HG02885 (cell line): ENCODE data around the gene RUNDC3A.

Source experiments
- ATAC-seq: cut with Tn5 transposase; IDR thresholded peaks from one replicate; pipeline ENCODE4 v1.9.1; 2021; ENCODE audit warnings: mild to moderate bottlenecking; ENCODE audit not compliant: unreplicated experiment, poor library complexity

The RUNDC3A gene

DNA sequence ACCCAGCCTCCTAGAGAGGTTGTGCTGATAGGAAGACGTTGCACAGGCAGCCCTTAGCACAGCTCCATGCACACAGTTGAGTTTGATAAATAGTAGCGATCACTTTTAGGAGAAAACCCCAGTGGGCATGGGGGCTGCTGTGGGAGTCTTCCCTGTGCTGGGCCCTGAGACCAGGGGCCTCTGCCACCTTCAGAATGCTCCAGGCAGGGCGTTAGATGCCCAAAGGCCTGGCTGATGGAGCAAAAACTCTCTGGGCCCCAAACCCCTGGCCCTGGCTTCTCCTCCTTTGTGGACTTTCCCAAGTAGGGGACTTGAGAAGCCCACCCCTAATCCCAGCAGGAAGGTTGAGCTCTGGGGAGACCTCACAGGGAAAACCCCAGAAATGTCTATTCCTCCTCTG, 26.1 kb upstream of the RUNDC3A start:
- ATAC-seq: no peak

DNA sequence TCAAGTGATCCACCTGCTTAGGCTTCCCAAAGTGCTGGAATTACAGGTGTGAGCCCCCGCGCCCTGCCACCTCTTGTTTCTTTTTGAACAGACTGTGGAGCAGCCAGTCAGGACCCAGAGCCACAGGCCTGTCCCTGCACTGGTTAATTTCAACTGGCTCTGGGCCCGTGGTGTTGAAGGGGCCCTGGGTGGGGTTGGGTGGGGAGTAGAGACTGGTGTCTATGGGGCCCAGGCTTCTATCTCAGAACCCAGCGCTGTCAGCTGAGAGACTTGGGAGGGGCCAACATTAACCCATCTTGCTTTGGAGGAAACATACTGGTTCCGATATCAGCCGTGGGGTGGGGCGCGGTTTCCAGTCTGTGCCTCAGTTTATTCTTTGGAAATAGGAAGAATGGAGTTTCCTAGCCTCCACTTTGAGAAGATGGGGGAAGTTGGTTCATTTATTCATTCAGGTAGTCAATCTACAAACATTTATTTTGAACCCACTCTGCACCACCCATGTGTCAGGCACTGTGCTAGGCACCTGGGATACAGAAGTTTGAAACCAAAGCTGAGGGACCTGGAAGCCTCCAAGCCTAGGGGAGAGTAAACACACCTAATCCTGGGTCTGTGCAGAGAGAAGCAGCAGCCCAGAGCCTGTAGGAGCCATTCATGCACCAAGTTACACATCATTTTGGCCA, 24.9 kb upstream of the RUNDC3A start:
- no peak for ATAC-seq

DNA sequence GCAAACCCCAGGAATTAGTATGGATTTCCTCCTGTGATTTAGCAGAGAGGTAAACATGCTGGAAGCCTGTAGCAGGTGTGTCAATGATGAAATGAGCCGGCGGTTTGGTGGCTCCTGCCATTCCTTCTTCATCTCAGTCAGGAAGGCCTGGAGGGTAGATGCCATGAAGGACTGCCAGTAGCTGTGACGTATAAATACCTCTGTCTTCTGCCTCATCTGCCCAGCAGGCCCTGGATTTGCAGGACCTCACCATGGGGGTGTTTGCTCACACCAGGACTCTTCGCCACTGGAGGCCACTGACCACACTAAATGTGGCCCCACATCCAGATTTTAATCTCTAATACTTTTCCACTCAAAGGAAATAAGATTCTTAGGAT, 24.4 kb upstream of the RUNDC3A start:
- ATAC-seq: no peak

DNA sequence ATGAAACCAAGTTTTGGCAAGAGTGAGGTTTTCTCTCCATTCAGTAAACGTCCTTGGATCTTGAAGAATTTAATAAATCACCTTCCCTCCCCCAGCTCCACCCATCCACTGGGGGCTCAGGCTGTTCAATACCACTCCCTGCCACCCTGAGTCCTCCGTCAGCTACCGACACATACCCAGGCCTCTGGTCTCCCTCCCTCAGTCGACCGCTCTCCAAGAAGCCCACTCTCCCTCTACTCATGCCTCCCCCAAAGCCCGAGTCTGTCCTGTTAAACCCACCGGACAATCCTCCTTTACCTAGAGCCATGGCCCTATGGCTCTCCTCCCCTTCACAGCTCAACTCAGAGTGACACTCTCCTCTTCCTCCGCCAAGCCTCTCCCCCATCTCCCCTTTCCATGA, 20.8 kb upstream of the RUNDC3A start:
- no peak for ATAC-seq

DNA sequence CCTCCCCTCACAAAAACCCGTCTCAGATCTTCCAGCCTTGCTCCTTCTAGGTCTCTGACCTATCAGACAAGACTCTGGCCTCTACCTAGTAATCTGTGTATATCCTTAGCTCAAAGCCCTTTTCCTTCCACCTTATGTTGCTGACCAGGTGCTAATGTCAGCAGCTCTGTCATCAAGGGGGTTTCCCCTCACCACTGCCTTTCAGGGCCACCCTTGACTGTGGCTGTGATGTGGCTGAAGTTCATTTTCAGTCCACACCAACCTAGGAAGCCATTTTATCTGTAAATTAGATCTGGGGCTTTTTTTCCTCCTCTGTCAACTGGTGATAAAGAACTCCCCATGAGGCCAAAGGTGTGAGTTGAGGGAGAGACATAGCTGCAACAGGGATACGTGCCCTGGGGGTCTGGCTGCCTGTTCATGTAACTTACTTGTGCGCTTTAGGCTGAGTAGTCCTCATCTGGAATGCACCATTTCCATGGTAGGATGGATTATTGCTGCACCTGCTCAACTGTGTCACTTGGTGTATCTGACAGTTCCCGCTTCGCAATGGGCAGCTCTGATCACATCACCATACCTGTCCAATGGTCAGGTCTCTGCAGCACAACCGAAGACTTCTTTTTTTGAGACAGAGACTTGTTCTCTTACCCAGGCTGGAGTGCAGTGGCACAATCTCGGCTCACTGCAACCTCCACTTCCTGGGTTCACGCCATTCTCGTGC, 14.7 kb upstream of the RUNDC3A start:
- no peak for ATAC-seq

DNA sequence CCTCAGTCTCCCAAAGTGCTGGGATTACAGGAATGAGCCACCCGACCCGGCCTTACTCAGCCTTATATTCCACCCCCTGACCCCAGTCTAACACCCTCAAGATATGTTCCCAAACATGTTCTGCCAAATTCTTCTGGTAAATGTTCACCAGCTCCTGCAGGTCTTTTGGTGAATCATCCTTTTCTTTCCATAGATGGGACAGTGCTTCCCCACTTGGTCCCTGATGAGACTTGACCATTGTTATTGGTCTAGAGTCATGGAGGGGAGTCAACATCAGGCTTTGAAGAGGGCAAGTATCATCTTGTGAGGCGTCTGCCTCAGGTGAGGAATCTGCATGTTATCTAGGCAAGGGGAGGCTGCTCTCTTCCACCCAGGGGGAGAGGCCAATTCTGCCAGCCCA, 10.4 kb upstream of the RUNDC3A start:
- ATAC-seq: no peak

DNA sequence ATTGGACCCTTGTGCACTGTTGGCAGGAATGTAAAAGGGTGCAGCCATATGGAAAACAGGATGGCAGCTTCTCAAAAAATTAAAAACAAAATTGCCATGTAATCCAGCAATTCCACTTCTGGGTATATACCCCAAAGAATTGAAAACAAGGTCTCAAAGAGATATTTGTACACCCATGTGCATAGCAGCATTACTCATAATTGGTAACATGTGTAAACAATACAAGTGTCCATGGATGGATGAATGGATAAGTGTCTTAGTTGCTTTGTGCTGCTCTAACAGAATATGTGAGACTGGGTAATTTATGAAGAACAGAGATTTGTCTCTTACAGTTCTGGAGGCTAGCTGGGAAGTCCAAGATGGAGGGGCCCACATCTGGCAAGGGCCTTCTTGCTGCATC, 3.8 kb upstream of the RUNDC3A start:
- ATAC-seq: no peak

DNA sequence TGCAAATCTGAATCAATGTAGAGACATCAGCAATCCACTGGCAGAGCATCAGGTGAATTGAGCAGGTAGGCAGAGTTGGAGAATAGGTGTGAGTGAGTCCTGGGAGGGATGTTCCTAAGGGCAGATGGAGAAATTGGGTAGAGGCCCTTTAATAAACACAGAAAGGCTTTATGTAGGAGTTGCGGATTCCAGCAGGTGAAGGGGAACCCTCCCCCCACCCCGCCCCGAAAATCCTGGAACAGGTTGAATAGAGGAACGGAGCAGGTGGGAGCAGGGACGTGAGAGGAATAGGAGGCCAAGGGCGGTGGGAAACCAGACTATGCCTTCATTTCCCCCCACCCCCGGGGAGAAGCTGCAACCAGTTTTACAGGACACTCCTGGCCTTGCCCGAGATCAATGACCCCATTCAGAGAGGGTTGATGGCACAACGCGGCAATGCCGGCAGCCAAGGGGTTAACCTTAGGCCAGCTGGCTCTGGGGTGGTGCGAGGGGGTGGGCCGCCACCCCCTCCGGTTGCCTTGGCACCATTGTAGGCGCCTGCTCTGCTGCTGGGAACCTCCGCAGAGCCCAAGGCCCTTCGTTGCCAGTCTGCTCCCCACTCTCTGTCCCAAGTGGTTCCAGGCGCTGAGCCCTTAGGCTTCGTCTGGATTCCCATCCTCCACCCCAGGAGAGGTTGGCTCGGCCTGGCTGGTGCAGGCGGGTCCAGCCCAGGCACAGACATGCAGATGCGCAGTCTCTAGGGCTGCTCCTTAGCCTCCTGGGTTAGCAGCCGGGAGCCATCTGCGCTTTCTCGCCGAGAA, 814 bp upstream of the RUNDC3A start:
- ATAC-seq: no peak

DNA sequence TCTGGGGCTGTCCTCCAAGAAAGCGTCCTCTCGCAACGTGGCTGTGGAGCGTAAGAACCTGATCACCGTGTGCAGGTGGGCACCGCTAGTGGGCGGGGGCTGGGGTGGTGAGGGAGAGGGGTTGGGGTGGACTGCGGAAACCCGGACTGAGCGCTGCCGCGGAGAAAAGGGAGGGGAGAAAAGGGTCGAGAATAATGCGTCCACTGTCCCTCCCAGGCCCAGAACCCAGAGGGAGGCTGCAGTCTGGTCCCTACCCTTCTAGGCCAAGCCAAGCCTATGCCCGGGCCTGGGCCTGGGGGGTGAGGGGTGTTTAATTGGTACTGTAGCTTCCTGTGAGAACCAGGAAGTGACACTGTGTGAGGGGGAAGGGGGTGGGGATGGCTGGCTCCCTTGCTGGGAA, 464 bp downstream of the RUNDC3A start:
- no peak for ATAC-seq

DNA sequence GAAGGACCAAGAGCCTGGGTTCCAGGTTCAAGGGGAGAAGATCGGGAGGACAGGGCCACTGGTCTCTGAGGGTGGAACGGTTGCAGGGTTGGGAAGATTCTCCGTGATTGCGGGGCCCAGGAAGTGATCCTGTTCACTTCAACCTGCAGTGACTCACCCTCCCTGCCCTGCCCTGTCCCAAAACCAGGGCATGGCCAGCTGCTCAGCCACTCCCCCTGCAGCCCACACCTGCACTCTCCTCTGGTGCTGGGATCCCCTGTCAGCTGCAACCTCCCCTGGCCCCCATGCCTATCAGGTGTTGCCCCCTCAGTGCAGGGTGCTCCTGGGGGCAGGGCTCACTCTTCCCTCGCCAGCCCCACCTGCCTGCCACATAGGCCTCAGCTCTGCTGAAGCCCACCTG, 1.1 kb downstream of the RUNDC3A start:
- ATAC-seq: no peak

DNA sequence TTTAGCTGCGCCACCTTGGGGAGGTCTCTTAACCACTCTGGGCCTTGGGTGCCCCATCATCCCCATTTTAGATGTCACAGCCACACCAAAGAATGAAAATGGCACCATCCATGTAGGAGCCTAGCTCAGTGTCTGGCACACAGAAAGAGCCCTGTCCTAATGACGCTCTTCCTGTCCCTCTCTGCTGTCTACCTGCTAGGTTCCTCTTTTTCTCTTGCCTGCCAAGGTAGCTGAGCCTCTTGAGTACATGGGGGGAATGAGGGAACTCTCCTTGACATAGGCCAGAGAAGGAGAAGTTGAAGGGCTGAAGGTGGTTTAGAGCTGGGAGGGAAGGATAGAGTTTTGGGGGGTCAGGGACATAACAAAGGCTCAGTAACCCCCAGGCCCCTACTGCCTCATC, 1.8 kb downstream of the RUNDC3A start:
- no peak for ATAC-seq

DNA sequence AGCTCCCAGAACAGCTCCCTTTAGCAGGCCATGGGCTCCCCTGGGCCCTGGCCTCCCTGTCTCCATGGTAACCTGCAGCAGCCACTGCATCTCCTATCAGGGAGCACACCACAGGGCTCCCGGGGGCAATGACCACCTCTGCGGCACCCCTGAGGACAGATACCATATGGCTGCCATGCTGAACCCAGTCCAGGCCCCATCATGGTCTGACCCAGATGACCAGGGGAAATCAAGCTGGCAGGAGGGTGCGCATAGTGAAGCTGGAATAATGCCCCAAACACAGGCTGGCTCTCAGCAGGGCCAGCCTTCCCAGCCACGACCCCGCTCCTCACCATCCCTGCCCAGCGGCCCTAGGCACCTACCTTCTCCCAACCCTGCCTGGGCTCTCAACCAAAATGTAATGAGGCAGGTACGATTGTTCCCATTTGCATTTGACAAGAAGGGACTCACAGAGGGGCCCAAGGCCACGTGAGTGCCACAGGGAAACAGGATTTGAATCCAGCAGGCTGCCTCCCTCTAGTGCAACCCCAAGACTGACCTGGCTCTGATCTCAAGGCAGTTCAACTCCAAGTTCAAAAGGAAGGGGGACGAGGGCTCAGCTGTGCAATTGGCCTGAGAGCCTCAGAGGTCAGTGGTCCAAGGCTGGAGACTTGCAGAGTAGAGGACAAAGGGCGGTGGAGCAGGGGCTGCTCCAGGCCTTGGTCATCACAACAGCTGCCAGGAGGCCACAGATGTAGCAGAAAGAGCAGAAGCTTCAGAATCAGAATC, 2.4 kb downstream of the RUNDC3A start:
- ATAC-seq: no peak

DNA sequence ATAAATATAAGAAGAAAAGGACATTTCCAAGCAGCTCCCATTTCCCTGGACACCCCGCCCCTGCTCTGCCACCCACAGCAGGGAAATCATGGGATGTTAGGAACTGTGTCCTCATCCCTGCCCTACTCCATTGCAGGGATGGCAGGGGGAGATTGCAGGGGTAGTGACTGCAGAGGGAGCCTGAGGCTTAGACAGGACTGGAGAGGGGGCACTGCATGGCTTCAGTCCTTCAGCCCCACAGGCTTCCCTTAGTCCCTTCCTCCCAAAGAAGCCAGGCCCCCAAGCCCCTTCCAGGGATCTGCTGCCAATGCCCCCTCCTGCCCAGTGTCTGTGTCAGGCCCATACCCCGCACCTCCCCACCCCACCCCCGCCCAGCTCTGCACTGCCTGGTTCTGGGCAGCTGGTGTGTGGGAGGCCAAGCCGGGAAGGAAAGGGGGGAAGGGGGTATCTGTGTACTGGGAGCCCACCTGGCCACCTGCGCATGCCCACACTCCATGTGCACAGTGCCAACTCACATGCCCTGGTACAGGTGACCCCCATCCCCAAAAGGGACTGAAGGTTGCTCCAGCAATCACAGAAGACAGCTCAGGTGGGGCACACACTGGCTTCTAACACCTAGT, 3.3 kb downstream of the RUNDC3A start:
- ATAC-seq: no peak

DNA sequence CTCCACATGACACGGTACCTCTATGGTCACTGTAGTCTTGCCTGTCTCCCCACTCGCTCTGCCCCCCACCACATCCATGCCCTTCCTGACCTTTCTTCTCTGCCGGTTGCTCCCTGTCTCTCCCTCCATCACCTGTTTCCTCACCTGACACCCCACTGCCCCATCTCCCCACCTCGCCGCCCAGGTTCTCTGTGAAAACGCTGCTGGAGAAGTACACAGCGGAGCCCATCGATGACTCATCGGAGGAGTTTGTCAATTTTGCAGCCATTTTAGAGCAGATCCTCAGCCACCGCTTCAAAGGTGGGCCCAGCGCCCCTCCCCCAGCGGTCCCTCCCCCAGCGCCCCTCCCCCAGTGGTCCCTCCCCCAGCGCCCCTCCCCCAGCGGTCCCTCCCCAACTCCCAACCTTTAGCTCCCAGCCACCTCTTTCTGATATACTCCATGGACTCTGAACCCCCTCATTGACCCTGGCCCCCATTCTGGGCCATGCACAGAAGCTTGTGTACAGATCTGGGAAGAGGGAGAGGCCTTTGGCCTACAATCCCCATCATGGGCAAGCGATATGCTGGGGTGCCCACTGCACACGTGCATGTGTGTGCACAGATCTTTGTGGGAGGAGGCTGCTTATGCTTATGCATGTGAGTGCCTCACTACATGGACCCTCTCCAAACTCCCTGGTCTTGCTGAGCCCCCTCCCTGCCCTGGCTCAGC, 4.1 kb downstream of the RUNDC3A start:
- no peak for ATAC-seq

DNA sequence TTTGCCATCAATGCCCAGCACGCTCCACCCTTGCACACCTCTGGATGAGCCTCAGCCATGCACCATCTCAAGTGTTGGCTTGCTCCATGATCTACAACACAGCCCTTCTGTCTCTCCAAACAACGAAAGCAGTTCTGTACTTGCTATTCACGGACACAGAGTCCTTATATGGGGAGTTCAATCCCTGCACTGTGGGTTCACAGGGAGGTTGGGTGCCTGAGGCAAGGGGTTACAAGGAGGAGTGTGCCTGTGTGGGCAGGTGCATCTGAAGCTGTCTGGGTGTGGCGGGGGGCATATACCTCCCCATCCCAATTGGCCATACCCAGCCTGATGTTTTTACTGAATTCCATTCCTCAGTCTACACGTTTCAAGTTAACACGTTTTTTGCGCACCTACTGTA, 5.6 kb downstream of the RUNDC3A start:
- no peak for ATAC-seq

DNA sequence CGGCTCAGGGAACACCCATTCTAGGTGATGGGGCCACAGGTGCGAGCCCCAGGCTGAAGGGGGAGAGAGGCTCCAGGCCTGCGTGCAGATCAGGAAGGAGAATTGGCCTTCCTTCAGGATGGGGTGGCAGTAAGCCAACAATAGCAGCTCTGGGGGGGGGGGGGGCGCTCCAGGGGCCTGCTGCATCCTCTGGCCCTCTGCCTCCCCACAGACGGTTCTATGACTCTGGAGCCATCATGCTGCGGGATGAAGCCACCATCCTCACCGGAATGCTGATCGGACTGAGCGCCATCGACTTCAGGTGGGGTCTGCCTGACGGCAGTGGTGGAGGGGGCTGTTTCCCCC, 6.1 kb downstream of the RUNDC3A start:
- no peak for ATAC-seq

DNA sequence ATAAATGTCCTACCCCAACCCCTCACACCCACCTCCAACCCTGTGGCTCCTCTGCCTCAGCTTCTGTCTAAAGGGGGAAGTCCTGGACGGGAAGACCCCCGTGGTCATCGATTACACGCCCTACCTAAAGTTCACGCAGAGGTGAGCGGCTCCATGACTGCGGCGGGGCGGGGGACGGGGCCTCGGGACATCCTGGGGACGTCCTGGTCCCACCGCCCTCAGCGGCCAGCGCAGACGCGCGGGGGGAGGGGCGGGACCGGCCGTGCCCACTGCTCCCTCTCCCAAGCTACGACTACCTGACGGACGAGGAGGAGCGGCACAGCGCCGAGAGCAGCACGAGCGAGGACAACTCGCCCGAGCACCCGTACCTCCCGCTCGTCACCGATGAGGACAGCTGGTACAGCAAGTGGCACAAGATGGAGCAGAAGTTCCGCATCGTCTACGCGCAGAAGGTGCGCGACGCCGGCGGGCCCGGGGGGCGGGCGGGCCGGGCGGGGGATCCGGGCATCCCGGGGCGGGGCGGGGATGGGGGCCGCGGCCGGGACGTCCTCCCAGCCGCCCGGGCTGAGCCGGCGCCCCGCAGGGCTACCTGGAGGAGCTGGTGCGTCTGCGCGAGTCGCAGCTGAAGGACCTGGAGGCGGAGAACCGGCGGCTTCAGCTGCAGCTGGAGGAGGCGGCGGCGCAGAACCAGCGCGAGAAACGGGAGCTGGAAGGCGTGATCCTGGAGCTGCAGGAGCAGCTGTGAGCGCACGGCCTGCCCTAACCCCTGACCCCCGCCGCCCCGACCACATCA, 6.7 kb downstream of the RUNDC3A start:
- no peak for ATAC-seq

DNA sequence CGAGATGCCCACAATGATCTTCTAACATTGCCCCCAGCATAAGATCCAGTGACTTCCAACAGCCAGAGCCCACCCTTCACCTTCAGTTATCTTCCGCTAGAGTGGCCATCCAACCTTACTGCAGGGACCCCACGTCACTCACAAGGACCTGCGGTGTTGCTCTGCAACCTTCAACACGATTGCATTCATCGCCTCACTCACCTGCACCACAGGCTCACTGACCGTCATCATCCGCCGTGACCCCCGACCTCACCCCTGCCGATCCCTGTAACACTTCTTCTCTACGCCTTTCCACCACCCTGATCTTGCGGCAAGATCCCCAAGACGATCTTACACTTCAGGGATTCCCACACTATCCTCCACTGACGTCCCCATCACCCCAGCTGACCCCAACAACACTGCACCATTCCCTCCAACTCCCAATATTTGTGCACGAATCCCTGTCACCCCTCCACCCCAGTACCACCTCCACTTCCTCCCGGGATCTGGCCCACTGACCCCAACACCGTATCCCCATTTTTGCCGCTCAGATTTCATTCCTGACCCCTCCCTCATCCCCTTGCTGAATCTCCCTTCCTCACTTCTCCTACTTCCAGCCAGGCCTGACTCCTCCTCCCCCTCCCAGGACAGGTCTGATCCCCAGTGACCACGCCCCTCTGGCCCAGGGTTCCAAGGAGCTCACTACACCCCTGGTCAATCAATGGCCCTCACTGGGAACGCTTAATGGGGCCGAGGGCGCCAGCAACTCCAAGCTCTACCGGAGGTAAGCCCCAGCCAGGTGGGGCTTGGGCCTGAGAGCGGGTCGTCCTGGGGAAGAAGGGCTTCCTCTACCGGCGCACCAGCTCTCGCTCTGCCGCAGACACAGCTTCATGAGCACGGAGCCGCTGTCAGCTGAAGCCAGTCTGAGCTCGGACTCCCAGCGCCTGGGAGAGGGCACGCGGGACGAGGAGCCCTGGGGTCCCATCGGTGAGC, 7.6 kb downstream of the RUNDC3A start:
- no peak for ATAC-seq
